Glomerular visceral epithelial cell (primary cell): ENCODE results near the gene ARHGAP29.

Source experiments
- DNase-seq: peaks from one replicate; pipeline ENCODE4 v3.0.0-alpha.2; 2016; ENCODE audit errors: extremely low spot score

Gene ARHGAP29

DNA sequence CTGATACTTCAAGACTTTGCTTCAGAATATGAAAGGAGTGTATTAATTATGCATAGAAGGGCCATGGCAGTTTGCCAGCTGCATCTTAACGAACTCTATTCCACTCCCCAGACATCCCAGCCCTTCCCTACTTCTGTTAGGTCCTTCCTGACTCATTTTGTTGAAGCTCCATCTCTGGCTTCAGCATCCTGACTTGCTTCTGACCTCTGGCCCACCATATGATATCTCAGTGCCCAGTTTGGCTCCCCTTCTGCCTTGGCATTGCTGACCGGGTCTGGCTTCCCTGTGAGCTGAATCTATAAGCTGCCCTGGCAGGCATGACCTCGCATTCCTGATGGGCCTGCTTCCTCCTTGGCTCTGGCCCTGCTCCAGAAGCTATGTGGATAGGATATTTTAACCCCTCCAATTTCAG, 27.6 kb upstream of the ARHGAP29 start:
- peak; percentile 68 for DNase-seq

DNA sequence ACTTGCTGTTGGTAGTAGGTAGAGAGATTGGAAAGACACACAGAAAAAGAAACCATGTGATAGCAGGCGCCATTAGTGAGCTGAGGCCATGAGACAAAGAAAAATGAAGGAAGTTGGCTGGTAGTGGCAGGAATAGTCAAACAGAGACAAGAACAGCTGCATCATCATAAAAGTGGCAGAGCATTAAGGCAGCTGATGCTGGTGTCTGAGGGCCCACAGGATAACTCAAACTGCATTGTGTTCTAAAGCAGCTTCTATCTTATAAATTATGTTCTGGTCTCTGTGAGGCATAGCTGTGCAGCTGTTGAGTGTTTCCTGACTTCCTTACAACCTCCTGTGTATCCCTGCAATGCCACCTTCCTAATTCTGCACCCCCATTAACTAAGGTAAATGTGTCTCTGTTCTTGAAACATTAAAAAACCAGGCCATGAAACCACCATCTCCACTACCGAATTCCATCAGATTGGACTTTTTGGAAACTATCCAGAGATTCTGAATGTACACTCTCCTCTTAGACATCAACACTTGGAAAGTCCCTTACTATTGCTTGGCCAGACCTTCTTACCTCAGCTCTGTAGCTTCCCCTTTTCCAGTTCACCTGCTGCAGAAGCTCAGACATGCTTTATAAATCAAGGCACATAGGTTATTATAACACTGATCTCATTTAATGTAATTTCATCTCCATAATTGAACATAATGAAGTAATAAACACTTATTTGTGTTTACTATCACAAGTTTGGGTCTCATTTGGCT, 23.4 kb upstream of the ARHGAP29 start:
- peak; percentile 37 for DNase-seq

DNA sequence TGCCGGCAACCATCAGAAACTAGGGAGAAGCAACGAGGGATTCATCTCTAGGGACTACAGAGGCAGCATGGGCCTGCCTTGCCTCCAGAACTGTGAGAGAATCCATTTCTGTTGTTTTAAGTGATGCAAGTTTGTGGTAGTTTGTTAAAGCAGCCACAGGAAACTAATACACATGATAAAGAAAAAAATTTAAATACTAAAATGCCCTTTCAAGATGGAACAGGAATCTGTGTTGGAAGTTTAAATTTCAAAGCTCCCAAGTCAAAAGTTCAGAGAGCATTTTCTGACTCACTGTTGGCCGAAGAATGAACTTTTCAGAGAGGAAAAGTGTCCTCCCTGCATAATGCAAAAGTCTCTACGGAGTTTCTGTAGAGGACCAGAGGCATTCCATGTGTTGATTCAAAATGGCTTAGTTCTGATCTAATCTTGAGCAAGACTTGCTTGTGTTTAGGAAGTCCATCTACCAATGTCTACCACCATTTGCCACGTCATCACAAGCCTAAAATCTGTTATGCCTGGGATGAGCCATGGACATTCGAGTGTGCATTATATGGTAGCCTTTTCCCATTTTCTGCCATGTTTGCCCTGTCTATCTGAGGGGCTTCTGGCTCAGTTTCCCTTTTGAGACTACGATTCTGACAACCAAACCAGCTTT, 22.4 kb upstream of the ARHGAP29 start:
- DNase-seq = no peak

DNA sequence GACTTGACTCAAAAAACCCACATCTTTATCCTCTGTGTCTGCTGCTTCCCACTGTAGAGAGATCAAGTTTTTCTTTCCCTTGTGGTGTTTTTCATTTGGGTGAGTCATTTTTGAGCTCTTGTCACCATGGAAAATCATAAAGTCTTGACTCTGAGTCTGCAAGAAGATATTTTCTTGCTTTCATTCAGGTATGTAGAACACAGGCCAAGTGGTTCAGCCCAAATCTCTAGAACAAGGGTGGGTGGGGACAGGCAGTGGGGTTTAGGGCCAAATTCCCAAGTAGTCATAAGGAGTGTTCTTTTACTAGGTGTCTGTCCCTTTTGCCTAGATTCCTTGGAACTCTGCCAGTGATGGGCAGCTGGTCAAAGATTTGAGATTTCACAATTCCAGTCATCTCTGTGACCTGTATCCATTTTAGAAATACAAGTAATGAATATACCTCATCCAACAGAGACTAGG, 21.5 kb upstream of the ARHGAP29 start:
- peak; percentile 83 for DNase-seq

DNA sequence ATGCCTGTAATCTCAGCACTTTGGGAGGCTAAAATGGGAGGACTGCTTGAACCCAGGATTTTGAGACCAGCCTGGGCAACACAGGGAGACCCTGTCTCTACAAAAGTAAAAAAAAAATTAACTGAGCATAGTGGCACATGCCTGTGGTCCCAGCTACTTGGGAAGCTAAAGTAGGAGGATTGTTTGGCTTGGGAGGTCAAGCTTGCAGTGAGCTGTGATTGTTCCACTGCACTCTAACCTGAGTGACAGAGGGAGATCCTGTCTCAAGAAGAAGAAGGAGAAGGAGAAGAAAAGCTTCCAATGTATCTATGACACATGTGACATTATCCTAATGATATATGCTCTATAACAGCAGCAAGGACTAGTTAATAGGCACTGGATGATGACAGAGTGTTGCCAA, 20.1 kb upstream of the ARHGAP29 start:
- no peak for DNase-seq

DNA sequence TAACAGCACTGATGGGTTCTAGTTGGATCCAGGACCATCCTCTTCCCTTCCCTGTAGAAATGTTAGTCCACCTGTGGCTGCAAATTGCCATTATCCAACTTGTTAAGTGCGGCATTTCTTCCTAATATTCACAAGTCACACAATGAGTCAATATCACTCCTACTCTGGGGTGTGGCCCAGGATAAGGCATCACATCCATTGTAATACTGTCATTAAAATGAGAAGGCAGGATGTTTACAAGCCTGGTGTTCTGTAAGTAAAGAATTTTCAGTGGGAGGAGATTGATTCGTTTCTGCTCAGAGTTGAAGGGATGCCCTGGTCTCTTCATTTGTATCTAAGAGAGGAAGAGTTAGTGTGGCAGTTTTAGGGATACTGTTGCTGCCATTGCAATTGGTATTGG, 18.1 kb upstream of the ARHGAP29 start:
- DNase-seq = no peak

DNA sequence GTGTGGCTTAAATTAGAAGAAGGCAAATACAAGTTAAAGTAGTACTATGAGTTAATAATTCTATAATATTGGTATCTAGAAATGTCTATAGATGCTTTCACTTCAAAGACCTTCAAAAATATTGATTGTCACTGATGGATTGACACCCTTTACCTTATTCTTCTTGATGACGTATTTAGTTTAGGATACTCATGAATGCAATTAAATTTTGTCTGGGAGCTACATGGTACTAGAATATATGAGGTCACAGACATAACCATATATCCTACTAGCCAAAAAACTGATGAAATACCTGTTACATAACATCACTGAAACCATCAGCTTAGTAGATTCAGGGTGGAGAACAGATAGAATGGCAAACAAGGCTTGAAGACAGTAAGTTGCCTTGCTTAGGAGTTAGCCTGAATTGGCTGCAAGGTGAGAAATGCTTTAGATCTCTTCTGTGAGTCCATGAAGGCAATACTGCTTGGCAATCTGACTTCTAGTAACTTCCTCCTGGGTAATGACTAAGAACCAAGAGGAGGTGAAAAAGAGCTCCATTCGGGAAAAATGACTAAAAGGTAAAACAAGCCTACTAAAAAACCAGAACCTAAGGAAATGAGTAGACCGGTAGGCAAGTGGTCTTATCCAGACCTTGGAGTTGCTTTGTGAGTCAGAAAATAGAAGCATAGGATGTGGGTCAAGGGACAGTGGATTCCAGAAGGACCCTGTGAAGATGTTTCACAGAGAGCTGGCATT, 16.9 kb upstream of the ARHGAP29 start:
- no peak for DNase-seq

DNA sequence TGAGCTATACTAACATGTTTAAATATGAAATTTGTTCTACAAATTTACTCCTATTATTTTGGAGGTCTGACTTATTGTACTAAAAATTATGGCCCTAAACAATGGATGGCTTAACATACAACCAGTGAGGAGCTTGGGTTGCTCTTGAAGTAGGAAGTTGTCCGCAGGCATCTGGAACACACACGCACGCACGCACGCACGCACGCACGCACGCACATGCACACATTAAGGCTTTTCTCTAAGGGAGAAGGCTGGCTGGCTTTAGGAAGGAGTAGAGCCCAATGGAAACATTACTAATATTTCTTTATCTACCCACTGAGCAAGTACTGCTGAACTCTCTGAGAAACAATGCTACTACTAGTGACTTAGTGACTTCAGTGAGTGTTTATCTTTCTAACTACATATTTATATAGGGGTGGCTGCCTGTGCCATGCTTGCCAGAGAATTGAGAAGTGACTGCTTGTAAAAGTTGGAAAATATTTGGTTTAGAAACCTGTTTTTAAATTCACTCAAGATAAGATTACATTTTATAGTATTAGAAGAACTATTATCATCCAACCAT, 16.2 kb upstream of the ARHGAP29 start:
- DNase-seq = no peak

DNA sequence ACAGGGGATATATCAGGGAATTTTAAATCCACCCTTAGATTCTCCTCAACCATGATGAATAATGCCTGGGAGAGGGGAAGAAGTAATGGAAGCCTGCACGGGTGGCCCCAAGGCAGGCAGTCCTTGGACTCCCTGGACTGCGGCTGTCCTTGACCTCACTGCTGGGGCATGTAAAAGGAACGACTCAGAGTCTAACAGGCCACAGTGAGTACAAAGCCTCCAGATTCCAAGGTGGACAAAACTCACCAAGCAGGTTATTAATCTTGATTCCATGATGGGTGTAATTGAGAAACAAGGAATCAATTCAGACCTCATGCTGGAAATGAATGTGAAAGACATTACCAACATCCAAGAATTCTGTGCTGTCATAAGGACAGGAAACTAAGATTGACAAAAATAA, 13.0 kb upstream of the ARHGAP29 start:
- peak; percentile 33 for DNase-seq

DNA sequence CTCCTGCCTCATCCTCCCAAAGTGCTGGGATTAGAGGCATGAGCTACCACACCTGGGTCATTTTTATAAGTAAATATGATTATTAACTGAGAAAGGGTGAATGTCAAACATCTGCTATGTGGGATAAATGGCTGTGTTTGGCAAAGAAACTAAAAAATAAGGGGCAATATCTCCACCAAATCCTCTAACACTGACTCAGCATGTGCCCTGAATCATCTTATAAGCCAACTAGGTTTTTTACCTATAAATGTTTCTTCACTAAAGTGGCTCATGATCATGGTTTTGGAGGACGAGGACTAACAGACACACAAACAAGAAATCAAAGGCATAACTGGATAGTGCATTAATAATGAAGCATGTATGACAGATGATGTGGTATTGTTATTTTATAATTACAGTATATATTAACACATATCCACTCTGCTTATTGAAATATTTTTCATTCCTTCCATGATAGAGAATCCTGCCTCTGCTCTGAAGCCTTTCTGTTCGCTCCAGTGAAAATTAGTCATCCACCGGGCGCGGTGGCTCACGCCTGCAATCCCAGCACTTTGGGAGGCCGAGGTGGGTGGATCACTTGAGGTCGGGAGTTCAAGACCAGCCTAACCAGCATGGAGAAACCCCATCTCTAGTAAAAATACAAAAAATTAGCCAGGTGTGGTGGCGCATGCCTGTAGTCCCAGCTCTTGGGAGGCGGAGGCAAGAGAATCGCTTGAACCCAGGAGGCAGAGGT, 11.7 kb upstream of the ARHGAP29 start:
- DNase-seq = peak; percentile 62

DNA sequence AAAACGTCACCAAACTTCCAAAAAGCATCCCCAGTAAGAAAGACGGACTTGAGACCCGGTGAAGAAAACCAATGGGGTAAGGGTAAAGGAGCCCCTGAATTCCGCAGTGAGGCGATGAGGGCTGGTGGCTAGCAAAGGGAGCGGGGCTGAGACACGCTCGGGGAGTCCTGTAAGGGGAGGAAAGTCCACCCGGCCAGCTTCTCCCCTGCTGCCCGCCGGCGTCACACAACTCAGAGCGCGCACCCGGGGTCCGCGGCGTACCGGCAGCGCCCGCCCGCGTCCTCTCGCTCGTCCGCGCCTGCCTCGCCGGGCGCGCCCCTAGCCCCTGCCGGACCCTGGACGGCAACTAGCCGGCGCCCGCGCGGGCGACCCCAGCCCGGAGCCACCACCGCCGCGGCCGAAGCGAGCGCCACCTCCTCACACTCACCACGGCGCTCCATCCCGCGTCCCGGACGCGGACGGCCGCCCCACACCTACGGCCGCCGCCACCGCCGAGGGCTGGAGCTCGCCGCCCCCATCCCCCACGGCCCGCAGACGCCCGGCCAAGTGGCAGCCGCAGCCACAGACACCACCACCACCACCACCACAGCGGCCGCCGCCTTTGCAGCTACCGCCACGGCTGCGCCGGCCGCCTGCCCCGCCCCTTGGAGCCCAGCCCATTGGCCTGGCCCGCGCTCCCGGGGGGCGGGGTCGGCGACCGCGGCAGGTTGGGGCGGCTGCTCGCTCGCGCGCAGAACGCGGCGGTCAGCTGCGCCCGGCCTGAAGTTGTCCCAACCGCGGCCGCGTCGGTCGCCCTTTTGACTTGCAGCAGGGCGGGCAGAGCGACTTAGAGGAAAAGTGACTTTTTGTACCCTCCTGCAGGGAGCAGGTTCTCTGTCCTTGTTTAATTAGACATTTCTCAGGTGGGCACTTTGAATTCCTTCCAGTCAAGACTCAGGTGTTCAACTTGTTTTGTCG, 10.0 kb upstream of the ARHGAP29 start:
- DNase-seq = peak; percentile 89

DNA sequence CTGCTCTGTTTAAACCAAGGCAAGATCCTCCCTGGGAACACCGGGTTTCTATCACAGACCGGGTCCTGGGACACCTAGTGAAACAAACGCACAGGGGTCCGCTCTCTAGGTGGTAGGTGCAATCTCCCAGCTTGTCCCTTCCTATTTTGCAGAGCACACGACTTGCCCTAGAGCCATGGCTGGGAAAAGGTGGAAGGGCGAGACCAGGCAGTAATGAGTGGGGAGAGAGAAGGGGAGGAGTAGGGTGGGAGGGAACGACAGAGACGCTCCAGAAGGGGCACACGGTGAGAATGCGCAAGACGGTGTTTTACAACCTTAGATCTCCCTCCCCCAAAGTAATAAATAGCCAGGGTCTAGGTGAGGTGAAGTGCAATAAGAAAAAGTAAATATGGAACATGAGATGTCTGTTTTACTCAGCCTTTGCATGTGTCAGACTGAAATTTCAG, 9.3 kb upstream of the ARHGAP29 start:
- peak; percentile 46 for DNase-seq

DNA sequence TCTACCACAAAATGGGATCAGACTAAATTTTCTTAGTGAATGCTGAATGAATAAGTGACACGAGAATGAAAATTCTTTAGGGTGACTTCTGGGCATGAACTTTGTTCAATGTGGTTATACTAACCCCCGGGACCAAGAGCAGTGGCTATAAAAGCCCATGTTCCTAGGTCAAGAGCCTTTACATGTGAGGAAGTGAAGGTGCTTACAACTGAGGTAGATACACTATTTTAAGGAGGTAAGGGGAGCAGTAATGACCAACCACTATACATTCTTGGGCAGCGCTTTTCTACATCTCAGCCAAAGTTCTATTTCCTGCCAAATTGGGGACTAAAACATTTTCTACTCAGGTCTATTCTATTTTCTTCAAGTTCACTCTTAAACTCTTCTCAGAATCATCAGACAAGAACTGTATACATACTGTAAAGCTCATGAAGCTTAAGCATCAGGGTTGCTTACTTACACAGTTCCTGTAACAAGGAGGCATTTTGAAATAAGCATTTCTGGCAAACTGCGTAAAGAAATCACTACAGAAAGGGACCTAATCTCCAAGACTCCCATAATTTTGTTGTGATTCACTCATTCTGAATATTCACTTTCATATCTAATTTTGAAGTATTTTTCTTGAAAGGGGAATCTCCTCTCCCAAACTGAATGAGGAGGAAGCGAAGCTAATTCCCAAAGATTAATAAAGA, 8.5 kb upstream of the ARHGAP29 start:
- DNase-seq = no peak

DNA sequence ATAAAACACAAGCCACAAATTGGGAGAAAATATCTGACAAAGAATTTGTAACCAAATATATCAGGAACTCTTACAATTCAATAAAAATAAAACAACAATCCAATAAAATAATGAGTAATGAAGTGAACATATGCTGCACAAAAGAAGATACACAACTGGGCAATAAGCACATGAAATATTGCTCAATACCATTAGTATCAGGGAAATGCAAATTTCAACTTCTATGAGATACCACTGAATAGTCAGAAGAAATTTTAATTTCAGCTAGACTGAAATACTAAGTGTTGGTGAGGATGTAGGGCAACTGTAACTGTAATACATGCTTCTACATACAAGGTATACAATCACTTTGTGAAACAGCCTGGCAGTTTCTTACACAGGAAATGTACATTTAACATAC, 7.4 kb upstream of the ARHGAP29 start:
- no peak for DNase-seq

DNA sequence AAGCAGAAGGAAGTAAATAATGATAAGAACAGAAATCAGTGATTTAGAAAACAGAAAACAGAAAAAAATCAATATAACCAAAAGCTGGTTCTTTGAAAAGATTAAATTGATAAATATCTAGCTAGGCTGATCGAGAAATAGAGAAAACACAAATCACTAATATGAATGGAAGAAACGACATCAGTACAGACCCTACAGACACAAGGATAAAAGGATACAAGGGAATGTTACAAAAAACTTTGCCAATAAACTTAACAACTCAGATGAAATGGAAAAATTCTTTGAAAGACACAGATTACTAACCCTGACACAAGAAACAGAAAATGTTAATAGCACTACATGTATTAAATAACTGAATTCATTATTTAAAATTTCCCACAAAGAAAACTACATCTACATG, 6.3 kb upstream of the ARHGAP29 start:
- DNase-seq = no peak

DNA sequence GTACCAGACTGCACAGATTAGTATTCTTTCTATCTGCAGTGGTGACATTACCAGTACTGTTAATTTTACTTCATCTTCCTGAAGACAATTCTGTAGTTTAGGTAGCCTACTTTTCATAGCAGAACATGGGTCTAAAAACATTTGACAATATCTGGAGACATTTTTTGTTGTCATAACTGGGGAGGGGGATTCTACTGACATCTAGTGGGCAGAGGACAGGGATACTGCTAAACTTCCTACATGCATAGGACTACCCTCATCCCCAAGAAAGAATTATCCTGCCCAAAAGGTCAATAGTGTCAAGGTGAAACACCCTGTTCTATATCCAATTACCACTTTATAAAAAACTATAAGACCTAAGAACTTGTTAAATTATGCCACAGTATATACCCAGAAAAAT, 3.4 kb upstream of the ARHGAP29 start:
- DNase-seq = no peak

DNA sequence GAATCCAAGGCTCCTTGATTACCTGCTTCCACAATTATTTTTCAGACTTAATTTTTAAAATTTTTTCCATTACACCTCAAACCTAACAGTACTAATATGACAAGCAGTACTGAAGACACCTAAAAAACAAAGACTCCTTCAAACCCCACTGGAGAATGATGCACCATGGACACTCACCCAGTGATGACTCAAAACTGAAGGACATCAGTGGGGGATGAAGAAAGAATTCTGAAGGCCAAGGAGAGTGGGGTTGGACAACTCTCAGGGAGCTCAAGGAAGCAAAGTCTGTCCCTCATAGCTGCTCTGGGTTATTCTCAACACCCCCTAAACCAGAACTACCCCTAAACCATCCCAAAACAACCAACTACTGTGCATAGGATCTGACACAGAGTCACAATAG, 2.4 kb upstream of the ARHGAP29 start:
- DNase-seq = peak; percentile 36

DNA sequence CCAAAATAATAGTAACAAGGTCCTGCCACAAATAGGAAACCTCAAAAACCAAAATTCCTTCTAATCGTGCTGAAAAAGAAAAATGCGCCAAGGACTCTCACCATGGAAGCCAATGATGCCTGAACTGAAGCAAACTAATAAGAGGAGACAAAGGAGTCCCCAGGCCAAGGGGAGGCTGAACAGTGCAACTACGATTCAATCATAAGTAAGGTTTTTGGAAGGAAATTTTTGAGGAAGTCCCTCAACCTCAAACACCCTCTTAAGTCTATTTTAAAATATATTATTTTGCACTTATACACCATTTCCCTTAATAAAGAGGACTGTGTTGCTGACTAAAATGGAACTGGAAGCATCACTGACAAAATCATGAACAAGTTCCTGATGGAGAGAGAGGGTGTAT, 1.7 kb upstream of the ARHGAP29 start:
- no peak for DNase-seq

DNA sequence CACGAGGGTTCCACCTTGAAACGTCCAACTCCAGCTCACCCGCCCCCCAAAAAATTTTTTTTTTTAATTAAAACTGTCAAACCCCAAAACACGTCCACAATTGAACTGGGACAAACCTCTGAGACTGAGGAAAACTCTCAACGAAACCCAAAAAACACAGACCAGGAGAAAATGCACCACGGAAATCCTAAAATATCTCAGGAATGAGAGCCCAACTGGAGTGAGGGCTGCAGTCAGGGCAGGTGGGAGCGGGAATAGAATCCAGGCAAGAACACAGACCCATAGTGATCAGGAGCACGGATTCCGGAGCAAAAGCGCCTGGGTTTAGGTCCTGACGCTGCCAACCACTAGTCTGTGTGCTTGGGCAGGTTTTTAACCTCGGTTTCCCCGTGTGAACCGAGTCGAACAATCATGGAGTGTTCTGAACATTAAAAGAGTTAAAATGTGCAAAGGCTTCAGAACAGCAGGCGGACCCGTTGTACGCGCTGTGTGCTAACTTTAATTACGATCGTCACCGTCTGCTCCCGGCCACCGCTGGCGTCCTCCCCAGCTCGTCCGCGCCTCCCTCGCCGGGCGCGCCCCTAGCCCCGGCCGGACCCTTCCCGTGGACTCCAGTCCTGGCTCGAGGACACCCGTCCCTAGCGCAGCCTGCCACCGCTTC, 624 bp downstream of the ARHGAP29 start:
- peak; percentile 49 for DNase-seq
